ENCODE data around the gene TEN1.

The TEN1 gene

GRCh38 chr17:75983501-75984181, 4.6 kb downstream of the TEN1 start:
- POLR2A ChIA-PET = interaction anchor here (1.3 to 1.9 kb wide), 3 partner anchors 13 to 43 kb away, joined by 6 to 8 read pairs (median 7); partner anchors contain the start of gene FBF1
- Histone ChIP-seq H3K27ac (ENCODE audit: extremely low read depth, low read depth, low read length) (peak overlapping the region; percentile 10), H3K9me3 (ENCODE audit: control insufficient read depth, insufficient read depth, low read depth, low read length) (no peaks in the 10 kb centered on the region), H3K4me3 (ENCODE audit: low read depth, low read length) (no peak overlapping the region), H3K4me1 (ENCODE audit: control insufficient read depth, insufficient read depth, low read length) (peaks cover 11% of the 10 kb centered on the region), H3K36me3 (ENCODE audit: control insufficient read depth in 2 of 2, insufficient read depth in 1 of 2, low read length in 2 of 2) (no peaks in the 10 kb centered on the region; a peak in 1 of 3 replicates)
- CTCF ChIA-PET = interaction anchor here (0.7 to 2.7 kb wide), 6 partner anchors 8 to 30 kb away, joined by 3 to 15 read pairs (median 10); partner anchors contain the start of gene CDK3
- TF ChIP-seq SP7 (tag by site-specific recombination; IDR thresholded peaks at IDR 0.05) (no peak), SP3 (tag by site-specific recombination; IDR thresholded peaks at IDR 0.05) (peak; percentile 61), ZNF514 (tag by site-specific recombination; IDR thresholded peaks at IDR 0.05) (no peak), ZFHX2 (tag by site-specific recombination; conservative IDR thresholded peaks at IDR 0.05) (peak; percentile 30; the same call in 1 of the 2 replicates), PRDM6 (tag by site-specific recombination; IDR thresholded peaks at IDR 0.05) (peak; percentile 15; the same call in 1 of the 2 replicates), ZNF513 (tag by site-specific recombination; IDR thresholded peaks at IDR 0.05) (no peak), ZNF280C (tag by site-specific recombination; IDR thresholded peaks at IDR 0.05) (no peak), ZNF335 (tag by site-specific recombination; conservative IDR thresholded peaks at IDR 0.05) (peak; percentile 22; the same call in 1 of the 2 replicates), CTCF (tag by site-specific recombination; IDR thresholded peaks at IDR 0.05) (no peak), PATZ1 (tag by site-specific recombination; IDR thresholded peaks at IDR 0.05) (peak; percentile 93), ZNF169 (tag by site-specific recombination; IDR thresholded peaks at IDR 0.05) (no peak), SCRT2 (tag by site-specific recombination; IDR thresholded peaks at IDR 0.05) (peak; percentile 41; the same call in 1 of the 2 replicates), ZSCAN18 (tag by site-specific recombination; IDR thresholded peaks at IDR 0.05) (no peak), ZNF560 (tag by site-specific recombination; IDR thresholded peaks at IDR 0.05; ENCODE audit: borderline replicate concordance) (no peak), ZNF548 (tag by site-specific recombination; IDR thresholded peaks at IDR 0.05) (no peak), ZNF350 (tag by site-specific recombination; IDR thresholded peaks at IDR 0.05) (no peak), KLF17 (tag by site-specific recombination; IDR thresholded peaks at IDR 0.05) (no peak), BCL6B (tag by site-specific recombination; IDR thresholded peaks at IDR 0.05) (no peak), KLF10 (tag by site-specific recombination; IDR thresholded peaks at IDR 0.05) (peak; percentile 81), ZNF366 (tag by site-specific recombination; conservative IDR thresholded peaks at IDR 0.05) (no peak), ZNF610 (tag by site-specific recombination; IDR thresholded peaks at IDR 0.05; ENCODE audit: borderline replicate concordance) (no peak)
